Neutrophil (primary cell): ENCODE measurements around the gene CHMP4B.
A peak's percentile ranks its signal among the peaks of the same experiment; 100 is the strongest.

ENCODE experiments used
- H3K27ac ChIP-seq: fragments of 200-600 bp; sonication (generic); 2 replicates; pipeline ENCODE4 v1.5.1; 2016; ENCODE audit warnings: mild to moderate bottlenecking, moderate library complexity
- H3K27me3 ChIP-seq: fragments of 200-600 bp; sonication (generic); 2 replicates; pipeline ENCODE4 v1.6.0; 2016; ENCODE audit warnings: mild to moderate bottlenecking
- H3K36me3 ChIP-seq: fragments of 200-600 bp; sonication (generic); 2 replicates; pipeline ENCODE4 v1.5.1; 2017
- H3K4me1 ChIP-seq, 2 experiments: fragments of 200-600 bp in 1 of 2; sonication (generic) in 1 of 2; 1 replicate in 1 of 2; 2 replicates in 1 of 2; pipeline versions ENCODE4 v1.5.1 to v1.6.1; 2013 to 2016; ENCODE audit warnings: low read depth in 1 of 2, low read length in 1 of 2, mild to moderate bottlenecking in 1 of 2, moderate library complexity in 1 of 2; ENCODE audit not compliant: control insufficient read depth in 1 of 2, insufficient read depth in 1 of 2
- H3K4me3 ChIP-seq, 2 experiments: fragments of 200-600 bp in 1 of 2; sonication (generic) in 1 of 2; 1 replicate in 1 of 2; 2 replicates in 1 of 2; pipeline ENCODE4 v1.5.1; 2013 to 2016; ENCODE audit warnings: low read depth in 1 of 2, low read length in 1 of 2, mild to moderate bottlenecking in 1 of 2, moderate library complexity in 1 of 2
- H3K9me3 ChIP-seq: fragments of 200-600 bp; sonication (generic); 2 replicates; pipeline ENCODE4 v1.5.1; 2016
- TF ChIP-seq, protein P1 (sequence below): fragments of 200-600 bp; sonication (generic); IDR thresholded peaks from 2 replicates; pipeline ENCODE4 v1.5.1; 2016; ENCODE audit warnings: antibody characterized with exemption

CHMP4B gene

DNA sequence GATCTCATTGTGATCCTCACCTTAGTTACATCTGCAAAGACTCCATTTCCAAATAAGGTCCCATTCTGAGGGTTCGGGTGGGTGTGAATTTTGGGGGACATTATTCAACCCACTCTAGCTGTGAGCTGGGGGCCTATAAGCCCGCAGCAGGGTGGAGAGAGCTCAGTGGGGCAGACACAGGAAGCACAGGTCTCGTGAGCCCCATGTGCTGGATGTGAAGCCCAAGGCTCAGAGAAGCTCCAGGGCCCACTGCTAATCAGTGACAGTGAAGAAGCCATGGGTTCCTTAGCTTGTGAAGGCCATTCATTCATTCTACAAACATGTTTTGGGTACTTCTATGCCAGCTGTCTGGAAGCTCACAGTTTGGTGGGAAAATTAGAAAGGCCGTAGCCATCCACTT is 47.5 kb downstream of the CHMP4B start:
- Histone ChIP-seq H3K4me3 (peak overlapping the region in 1 of 2 experiments; percentile 4), H3K4me1 (peaks cover 34 to 44% of the 10 kb centered on the region in 2 experiments), H3K9me3 (no peaks in the 10 kb centered on the region), H3K27me3 (no peaks in the 10 kb centered on the region), H3K27ac (peak overlapping the region; percentile 82), H3K36me3 (peaks cover 47% of the 10 kb centered on the region)
- TF ChIP-seq, protein P1, sequence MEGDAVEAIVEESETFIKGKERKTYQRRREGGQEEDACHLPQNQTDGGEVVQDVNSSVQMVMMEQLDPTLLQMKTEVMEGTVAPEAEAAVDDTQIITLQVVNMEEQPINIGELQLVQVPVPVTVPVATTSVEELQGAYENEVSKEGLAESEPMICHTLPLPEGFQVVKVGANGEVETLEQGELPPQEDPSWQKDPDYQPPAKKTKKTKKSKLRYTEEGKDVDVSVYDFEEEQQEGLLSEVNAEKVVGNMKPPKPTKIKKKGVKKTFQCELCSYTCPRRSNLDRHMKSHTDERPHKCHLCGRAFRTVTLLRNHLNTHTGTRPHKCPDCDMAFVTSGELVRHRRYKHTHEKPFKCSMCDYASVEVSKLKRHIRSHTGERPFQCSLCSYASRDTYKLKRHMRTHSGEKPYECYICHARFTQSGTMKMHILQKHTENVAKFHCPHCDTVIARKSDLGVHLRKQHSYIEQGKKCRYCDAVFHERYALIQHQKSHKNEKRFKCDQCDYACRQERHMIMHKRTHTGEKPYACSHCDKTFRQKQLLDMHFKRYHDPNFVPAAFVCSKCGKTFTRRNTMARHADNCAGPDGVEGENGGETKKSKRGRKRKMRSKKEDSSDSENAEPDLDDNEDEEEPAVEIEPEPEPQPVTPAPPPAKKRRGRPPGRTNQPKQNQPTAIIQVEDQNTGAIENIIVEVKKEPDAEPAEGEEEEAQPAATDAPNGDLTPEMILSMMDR = no peak

DNA sequence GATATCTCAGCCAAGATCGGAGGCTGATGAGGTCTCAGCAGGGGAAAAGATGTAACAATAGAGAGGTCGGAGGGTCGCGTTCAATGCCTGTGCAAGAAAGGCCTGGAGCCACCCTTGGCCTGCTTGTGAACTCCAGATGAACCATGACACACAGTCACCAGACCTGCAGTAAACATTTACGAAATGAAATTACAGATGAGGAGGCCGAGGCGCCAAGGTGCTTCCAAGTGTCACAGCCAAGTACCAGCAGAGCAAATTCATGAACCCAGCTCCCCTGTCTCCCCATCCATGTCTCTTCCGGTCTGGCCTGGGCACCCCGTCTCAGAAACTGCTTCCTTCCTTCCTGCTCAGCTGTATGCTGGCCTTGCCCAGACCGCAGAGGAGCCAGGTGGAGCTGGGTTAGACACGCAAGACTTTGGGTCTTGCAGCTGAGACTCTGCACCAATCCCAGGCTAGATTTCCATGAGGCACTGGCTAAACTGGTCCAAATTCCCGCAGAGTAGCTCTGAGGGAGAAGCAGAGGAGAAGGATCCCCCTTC is 48.1 kb downstream of the CHMP4B start:
- Histone ChIP-seq H3K36me3 (peaks cover 41% of the 10 kb centered on the region), H3K27ac (peak overlapping the region; percentile 82), H3K9me3 (no peaks in the 10 kb centered on the region), H3K4me3 (peak overlapping the region in 1 of 2 experiments; percentile 17), H3K27me3 (no peaks in the 10 kb centered on the region), H3K4me1 (peaks cover 34 to 44% of the 10 kb centered on the region in 2 experiments)
- TF ChIP-seq, protein P1 = no peak

DNA sequence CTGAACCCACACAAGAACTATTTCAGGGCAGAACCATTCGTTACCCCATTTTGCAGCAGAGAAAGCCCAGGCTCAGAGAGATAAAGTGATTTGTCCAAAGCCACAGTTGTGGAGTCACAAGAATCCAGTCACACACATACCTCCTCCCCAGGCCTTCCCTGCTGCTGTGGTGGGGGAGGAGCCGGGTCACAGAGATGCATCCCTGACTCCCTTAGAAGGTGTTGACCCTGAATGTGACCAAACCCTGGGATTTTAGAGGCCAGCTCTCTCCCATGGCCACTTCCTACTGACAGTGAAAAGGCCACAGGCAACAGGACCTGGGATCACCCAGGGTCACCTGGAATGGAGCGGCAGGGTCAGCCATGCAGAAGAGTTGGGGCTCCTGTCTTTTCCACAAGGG is 48.6 kb downstream of the CHMP4B start:
- H3K27me3 ChIP-seq = no peaks in the 10 kb centered on the region
- peak overlapping the region in 1 of 2 experiments; percentile 17 for H3K4me3 ChIP-seq
- H3K4me1 ChIP-seq = peaks cover 34 to 44% of the 10 kb centered on the region in 2 experiments
- H3K9me3 ChIP-seq = no peaks in the 10 kb centered on the region
- TF ChIP-seq, protein P1 = no peak
- peaks cover 36% of the 10 kb centered on the region for H3K36me3 ChIP-seq
- peak overlapping the region; percentile 82 for H3K27ac ChIP-seq

DNA sequence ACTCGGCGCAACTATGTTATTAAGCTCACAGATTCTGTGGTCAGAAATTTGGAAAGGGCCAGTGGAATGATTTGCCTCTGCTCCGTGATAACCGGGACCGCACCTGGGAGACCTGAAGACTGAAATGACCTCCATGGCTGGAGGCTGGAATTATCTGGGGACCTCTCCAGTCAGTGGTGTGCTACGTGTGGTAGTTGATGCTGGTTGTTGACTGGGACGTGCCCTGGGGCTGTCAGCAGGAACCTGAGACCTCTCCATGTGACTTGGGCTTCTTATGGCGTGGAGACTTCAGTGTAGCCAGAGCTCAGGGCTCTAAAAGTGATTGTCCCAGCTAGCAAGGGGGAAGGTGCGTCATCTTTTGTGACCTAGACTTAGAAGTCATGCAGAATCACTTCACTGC is 50.3 kb downstream of the CHMP4B start:
- Histone ChIP-seq H3K27me3 (no peaks in the 10 kb centered on the region), H3K36me3 (peaks cover 20% of the 10 kb centered on the region), H3K27ac (no peak overlapping the region), H3K4me1 (peaks cover 34 to 44% of the 10 kb centered on the region in 2 experiments), H3K4me3 (no peak overlapping the region), H3K9me3 (no peaks in the 10 kb centered on the region)
- TF ChIP-seq, protein P1 = no peak

DNA sequence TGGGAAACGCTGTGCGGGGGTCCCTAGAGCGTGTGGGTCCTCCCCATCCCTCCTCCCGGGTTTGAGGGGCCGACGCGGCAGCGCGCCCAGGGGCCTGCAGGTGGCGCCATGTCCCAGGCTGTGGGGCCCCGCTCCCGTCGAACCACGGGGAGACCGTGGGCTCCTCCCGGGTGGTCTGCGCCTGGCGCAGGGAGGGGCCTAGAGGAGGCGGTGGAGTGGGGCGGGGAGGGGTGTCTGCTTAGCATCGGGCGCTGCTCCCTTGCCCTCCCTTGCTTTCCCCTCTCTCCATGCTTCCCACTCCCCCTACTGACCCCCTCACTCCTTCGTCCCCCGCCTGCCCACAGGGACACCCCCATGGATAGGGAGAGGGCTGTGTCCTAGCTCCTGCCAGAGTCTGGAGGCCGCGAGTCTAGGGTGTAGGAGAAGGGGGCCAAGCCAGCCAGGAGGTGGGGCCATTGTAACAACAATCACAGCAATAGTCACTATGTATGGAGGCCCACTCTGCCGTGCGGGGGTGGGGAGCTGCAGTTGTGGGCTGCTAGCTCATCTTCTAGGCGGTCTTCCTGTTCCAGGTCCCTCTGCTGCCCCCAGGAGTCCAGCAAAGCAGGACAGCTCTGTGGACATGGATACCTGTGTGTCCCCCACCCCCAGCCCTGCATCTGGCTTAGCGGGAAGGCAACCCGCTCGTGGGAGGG is 51.7 kb downstream of the CHMP4B start:
- H3K4me3 ChIP-seq = no peak overlapping the region
- peaks cover 6% of the 10 kb centered on the region for H3K36me3 ChIP-seq
- H3K27ac ChIP-seq = no peak overlapping the region
- TF ChIP-seq, protein P1 = peak; percentile 63
- H3K9me3 ChIP-seq = no peaks in the 10 kb centered on the region
- no peaks in the 10 kb centered on the region for H3K27me3 ChIP-seq
- peaks cover 28 to 38% of the 10 kb centered on the region in 2 experiments for H3K4me1 ChIP-seq
